ENCODE data around the gene SPATA1. TPM values are rescaled to one million over a fixed set of nuclear protein-coding genes. Genes with fewer than 3 reads are reported as not detected.
A peak's percentile ranks its signal among the peaks of the same experiment; 100 is the strongest.

Gene SPATA1
- total and polyA plus RNA-seq, 2 of the 4 experiments (the other 2 are of a cell fraction): under 0.01 to 0.56 TPM

DNA sequence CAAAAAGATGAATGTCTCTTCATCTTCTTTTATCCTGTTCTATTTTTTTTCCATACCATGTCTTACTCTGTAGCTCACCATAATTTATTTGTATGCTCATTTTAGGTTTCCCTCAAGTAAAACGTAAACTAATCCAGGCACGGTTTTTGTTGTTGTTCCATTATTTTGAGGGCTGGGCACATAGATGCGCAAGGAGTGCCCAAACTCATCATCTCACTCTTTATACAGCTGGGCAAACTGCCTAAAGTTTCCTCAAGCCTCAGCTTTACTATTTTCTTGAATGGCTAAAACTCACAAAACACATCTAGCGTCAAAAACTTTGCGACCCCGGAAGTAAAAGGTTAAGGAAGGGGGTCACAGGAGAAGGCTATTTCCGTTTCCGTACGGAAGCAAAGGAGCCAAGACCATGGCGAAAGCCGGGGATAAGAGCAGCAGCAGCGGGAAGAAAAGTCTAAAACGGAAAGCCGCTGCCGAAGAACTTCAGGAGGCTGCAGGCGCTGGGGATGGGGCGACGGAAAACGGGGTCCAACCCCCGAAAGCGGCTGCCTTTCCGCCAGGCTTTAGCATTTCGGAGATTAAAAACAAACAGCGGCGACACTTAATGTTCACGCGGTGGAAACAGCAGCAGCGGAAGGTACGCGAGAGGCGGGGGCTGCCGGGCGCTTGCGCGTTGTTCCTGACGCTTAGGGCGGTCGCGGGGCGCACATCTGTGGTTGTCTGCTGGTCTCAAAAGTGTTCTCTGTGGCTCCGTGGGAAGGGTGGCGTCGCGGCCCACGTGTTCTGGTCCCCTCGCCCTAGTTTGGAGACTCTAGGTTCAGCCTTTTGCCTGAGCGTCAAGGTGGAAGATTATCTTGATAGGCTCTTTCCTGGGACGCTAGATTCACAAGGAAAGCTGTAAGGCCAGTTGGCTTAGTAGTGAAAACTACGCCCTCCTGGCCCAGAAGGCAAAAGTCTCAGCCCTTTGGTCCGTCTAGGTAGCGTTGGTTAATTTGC, 27.0 kb upstream of the SPATA1 start, which contains the start of gene RPF1:
TSS of gene RPF1 (plus strand) at position 391 of the 993 bp plus-strand sequence. CDS start at position 407, 16 bp downstream.
- in situ Hi-C loops (cut with MboI; ENCODE audit: low sequenced_read_pairs) (no loop called here), intact Hi-C loops (cut with micrococcal nuclease) (loop anchor here (1.0 kb wide), 1 partner anchor 142 kb away; no protein-coding TSS in a partner anchor), dilution Hi-C loops (cut with HindIII; ENCODE audit: low sequenced_read_pairs, unreplicated experiment) (no loop called here)
- peak within 1 kb of the TSS; percentile 93 for H2AK9ac ChIP-seq (replicated peaks; ENCODE audit: low read depth, low read length, poor library complexity)
- CTCF ChIA-PET: interaction anchor here (0.6 kb wide), 1 partner anchor 470 kb away, joined by 3 read pairs; no protein-coding TSS in a partner anchor
- H4K91ac ChIP-seq (ENCODE audit: insufficient read depth, low read depth, low read length): peak within 1 kb of the TSS; percentile 87
- TF ChIP-seq POLR2A (IDR thresholded peaks at IDR 0.05; ENCODE audit: low read depth, low read length) (peak; percentile 78), RAD21 (IDR thresholded peaks at IDR 0.05; ENCODE audit: low read length) (no peak; the same call in 1 of the 2 replicates), MXI1 (IDR thresholded peaks at IDR 0.05; ENCODE audit: borderline replicate concordance, low read depth, low read length) (peak; percentile 47; the same call in 1 of the 2 replicates), CHD1 (IDR thresholded peaks at IDR 0.05; ENCODE audit: low read depth, low read length) (no peak)
- TF ChIP-seq, protein P1, sequence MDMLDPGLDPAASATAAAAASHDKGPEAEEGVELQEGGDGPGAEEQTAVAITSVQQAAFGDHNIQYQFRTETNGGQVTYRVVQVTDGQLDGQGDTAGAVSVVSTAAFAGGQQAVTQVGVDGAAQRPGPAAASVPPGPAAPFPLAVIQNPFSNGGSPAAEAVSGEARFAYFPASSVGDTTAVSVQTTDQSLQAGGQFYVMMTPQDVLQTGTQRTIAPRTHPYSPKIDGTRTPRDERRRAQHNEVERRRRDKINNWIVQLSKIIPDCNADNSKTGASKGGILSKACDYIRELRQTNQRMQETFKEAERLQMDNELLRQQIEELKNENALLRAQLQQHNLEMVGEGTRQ (IDR thresholded peaks at IDR 0.05; ENCODE audit: low read depth, low read length): 0 out of 2 replicates have a peak, but pooled peaks have one; percentile 20
- peak within 1 kb of the TSS; percentile 95 for H3K4me2 ChIP-seq (ENCODE audit: low read depth, low read length)
- peaks cover 3% of the 10 kb centered on the region for H3K4me1 ChIP-seq (ENCODE audit: control insufficient read depth, insufficient read depth, low read length)
- H3K56ac ChIP-seq (ENCODE audit: extremely low read depth, insufficient read depth, low read length): peak within 1 kb of the TSS; percentile 67
- peaks cover 4% of the 10 kb centered on the region for H4K20me1 ChIP-seq (ENCODE audit: insufficient read depth, low read length)
- WGBS, 2 experiments (ENCODE audit: extremely low coverage in 2 of 2, insufficient read length in 1 of 2): 10% methylated on average over 17 of the region's 51 CpGs; no CpG with 5 or more reads in 1 of the 2 experiments
- peak within 1 kb of the TSS; percentile 79 for H2BK120ac ChIP-seq (ENCODE audit: low read depth, low read length)
- H2AK5ac ChIP-seq (ENCODE audit: low read depth, low read length): peak within 1 kb of the TSS; percentile 55
- H3K18ac ChIP-seq (ENCODE audit: low read depth, low read length): peak within 1 kb of the TSS; percentile 83
- H3K9me3 ChIP-seq (ENCODE audit: control insufficient read depth, insufficient read depth, low read length): no peaks in the 10 kb centered on the region
- peak within 1 kb of the TSS; percentile 84 for H3K9ac ChIP-seq (ENCODE audit: low read depth, low read length)
- peak within 1 kb of the TSS; percentile 76 for H2BK5ac ChIP-seq (ENCODE audit: low read depth, low read length, poor library complexity, severe bottlenecking)
- H3K79me1 ChIP-seq (ENCODE audit: low read depth in 1 of 2, low read length in 2 of 2): peaks cover 4 to 31% of the 10 kb centered on the region in 2 experiments; a peak in 3 of 4 replicates
- POLR2A ChIA-PET (ENCODE audit: unreplicated experiment): interaction anchor here (0.8 to 1.0 kb wide), 2 partner anchors 16 to 27 kb away, joined by 3 read pairs; no protein-coding TSS in a partner anchor
- no peaks in the 10 kb centered on the region for H3K27me3 ChIP-seq (ENCODE audit: control insufficient read depth, insufficient read depth, low read length)
- H3K4ac ChIP-seq (ENCODE audit: low read depth, low read length): peak within 1 kb of the TSS; percentile 93
- ATAC-seq (ENCODE audit: low read depth) (peak; percentile 96), DNase-seq (peak; percentile 79)
- peak within 1 kb of the TSS; percentile 78 for H3K27ac ChIP-seq (ENCODE audit: insufficient read depth, low read length)
- H2AFZ ChIP-seq (replicated peaks; ENCODE audit: low read length, poor library complexity): peak within 1 kb of the TSS; percentile 99
- peak within 1 kb of the TSS; percentile 97 for H3K14ac ChIP-seq (replicated peaks; ENCODE audit: low read depth, low read length)
- peak within 1 kb of the TSS; percentile 60 for H3K4me3 ChIP-seq (ENCODE audit: insufficient read depth, low read depth, low read length)
- peaks cover 4% of the 10 kb centered on the region; the same call in 1 of the 2 replicates for H3K9me1 ChIP-seq (ENCODE audit: insufficient read depth, low read length)
- peaks cover 3% of the 10 kb centered on the region; the same call in 1 of the 2 replicates for H3K36me3 ChIP-seq (ENCODE audit: control insufficient read depth, insufficient read depth, low read length)
- peak within 1 kb of the TSS; percentile 27; the same call in 2 of the 3 replicates for H2BK15ac ChIP-seq (ENCODE audit: low read depth, low read length)
- H4K5ac ChIP-seq (ENCODE audit: low read depth, low read length): peak within 1 kb of the TSS; percentile 100
- H4K8ac ChIP-seq (ENCODE audit: low read depth in 2 of 2, low read length in 2 of 2): peak within 1 kb of the TSS; percentile 92 to 100
- H2BK20ac ChIP-seq (ENCODE audit: low read depth, low read length): no peak within 1 kb of the TSS
- H3K23ac ChIP-seq (ENCODE audit: low read depth, low read length): peak within 1 kb of the TSS; percentile 91
- BruUV-seq (replicated peaks): TSS peak; percentile 20
